Activated T-helper 1 cell treated with anti-CD3 and anti-CD28 coated beads, Interleukin-2, amount 50 U/mL, for 16 hours (primary cell): ENCODE measurements around the gene CSNK1G3.
"Not testable (repeated sequence)": the region's sequence is repeated elsewhere in the genome, so short reads cannot be mapped to it uniquely, and the experiment has no call there.

Experiments used
- DNase-seq, 2 donors: peaks; one replicate each; pipeline ENCODE4 v3.0.0-alpha.2; 2020; ENCODE audit warnings: low read depth in 1 of 2, low spot score in 1 of 2

CSNK1G3 gene

DNA sequence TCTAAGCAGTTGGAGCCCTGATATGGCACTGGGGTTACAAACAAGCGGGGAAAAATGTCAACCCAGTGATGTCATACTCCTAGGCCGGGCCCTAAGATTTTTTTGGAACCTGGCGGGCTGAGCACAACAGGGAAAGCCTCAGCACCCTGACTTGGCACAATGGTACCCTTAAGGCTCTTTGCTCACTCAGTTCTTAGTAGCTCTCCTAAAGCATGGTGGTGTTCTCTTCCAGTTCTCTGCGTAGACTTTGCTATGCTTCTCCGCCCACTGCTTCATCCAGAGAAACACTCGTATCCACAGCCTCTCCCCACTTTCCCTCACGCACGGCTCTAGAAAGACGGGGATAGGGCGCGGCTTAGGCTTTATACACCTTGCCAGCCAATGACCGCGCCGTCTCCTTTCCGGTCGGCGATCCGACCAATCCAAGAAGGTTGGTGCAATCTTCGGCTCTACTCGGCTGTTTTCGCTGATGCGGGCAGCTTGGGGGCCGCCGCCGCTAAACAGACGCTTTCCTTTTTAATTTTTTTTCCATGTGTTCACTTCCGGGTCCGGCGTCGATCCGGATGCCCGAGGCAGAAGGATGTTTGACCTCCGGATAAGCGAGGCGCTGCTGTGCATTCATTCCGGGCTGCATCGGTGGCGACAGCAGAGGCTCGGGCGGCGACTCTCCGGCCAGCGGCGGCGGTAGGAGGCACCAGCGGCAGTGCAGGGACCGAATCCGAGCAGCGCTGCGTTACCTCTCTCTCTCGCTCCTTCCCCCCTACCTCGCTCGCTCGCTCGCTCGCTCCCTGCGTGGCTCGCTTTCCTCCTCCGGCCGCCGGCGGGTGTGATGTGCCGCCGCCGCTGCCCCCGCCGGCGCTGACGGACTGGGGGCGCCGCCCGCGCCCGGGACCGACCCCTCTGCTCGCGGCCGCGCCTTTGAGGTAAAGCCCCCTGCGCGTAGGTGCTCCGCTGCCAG lies at the start of gene CSNK1G3:
CSNK1G3 (plus strand) TSS at position 530 of the 958 bp plus-strand sequence. CDS start 33,487 bp downstream, outside the sequence.
- peak; percentile 71 to 81 for DNase-seq

DNA sequence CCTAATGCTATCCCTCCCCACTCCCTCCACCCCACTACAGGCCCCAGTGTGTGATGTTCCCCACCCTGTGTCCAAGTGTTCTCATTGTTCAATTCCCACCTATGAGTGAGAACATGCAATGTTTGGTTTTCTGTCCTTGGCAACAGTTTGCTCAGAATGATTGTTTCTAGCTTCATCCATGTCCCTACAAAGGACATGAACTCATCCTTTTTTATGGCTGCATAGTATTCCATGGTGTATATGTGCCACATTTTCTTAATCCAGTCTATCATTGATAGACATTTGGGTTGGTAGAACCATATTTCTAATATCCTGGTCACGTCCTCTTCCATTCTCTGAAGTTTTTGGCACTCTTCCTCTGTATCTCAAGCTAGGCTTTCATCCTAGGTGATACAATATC lies 45.1 kb upstream of the CSNK1G3 start:
- DNase-seq: not testable (repeated sequence)

DNA sequence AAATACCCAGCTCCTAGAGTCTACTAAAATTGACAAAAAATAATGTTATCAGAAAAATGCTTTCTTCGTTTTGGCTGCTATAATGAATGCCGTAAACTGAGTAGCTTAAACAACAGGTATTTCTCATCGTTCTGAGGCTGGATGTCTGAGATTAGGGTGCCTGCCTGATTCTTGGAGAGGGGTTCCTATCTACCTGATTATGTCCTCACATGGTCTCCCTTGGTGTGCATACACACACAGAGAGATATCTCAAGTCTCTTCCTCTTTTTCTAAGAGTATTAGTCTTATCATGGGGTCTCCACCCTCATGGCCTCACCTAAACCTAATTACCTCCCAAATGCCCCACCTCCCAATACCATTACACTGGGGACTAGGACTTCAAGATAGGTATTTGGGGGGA lies 40.6 kb upstream of the CSNK1G3 start:
- DNase-seq: no peak

DNA sequence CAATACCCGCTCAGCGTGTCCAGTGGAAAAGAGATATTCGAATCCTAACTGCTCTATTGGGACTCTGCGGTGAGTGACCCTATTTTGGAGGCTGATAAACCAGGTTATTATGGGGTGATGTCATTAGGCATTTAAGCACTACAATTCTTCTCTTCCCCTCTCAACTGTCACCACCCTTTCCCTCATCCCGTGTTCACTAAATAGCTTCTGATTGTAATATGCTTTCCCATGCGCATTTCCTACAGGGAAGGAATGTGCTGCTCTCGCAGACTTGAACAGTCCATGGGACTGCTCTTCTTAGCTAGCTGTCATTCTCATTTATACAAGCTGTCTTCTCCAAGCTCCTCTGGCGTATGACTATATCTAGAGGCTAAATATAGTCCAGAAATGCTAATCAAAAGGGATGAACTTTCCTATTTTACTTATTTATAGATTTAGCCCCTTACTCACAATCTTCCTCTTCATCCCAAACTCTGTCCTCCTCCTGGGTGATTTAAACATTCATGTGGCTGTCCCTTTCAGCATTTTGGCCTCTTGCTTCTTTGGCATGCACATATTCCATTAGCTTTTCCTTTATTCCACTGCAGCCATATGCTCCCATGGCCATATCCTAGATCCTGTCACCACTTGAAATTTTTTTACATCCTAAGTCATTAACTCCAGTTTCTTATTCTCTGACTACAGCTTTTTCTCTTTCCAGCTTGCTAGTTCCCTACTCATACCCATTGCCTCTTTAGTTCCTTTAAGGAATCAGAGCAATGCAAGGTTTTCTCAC lies 39.6 kb upstream of the CSNK1G3 start:
- no peak for DNase-seq

DNA sequence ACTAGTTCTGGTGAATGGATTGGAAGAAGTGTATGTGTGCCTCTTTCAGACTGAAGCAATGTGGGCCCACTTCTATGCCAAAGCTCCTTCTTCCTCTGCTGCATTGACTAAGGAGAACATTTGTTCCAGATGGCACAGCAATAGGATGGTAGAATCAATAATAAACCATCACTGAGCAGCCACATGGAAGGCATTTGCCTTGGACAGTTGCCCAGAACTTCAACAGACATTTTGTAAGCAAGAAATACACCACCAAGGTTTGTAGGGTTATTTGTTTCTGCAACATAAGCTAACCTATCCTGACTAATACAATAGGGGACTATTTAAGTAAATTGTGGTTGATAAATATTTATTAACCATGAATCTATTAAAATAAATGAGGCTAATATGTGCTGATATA lies 37.7 kb upstream of the CSNK1G3 start:
- no peak for DNase-seq

DNA sequence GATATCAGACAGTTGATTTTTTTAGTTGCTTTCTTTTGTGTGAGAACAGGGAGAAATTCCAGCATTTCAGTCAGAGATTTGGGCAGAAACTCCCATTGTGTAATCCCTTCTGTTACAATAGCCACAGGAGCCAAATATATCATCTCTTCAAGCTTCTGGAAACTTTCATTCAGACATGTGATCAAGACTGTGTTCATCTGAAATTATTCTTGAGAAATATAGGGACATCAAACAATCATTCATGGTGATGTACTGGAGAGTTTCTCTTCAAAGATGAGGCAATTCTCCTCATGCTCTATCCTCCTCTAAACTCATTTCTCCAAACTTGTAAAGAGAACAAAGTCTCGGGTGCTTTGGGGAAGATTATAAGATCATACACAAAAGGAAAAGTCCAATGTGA lies 35.2 kb upstream of the CSNK1G3 start:
- DNase-seq: no peak

DNA sequence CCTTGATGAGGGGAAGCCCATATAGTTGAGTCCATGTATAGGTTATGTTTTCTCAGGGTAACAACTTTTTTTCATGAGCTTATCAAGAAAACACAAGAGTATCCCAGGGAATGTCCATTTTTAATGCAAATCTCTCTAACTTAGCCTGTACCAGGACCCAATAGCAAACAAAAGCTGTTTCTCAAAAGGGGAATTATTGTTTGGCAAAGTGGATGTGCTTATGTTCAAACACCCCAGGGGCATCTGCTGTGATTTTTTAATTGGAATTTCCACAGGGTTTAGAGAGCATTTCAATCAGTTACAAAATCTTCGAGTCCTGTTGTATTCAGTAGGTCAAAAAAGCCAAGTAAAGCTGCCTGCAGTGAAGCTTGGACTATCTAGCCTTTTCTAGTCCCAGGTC lies 33.4 kb upstream of the CSNK1G3 start:
- no peak for DNase-seq

DNA sequence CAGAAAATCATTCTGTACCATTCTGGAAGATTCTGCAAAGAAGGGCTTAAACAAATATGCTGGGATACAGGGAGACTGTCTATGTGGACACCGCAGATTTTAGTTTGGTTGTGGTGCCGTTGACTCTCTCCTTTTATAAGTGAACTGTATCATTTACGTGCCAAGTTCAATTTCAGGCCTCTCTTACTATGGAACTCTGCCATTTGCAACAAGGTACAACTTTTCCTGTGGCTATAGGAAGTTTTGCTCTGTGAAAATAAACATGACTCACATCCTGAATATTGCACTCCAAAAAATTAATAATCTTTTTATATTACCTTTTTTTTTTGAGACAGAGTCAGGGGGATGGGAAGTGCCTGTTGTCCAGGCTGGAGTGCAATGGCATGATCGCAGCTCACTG lies 29.7 kb upstream of the CSNK1G3 start:
- no peak for DNase-seq

DNA sequence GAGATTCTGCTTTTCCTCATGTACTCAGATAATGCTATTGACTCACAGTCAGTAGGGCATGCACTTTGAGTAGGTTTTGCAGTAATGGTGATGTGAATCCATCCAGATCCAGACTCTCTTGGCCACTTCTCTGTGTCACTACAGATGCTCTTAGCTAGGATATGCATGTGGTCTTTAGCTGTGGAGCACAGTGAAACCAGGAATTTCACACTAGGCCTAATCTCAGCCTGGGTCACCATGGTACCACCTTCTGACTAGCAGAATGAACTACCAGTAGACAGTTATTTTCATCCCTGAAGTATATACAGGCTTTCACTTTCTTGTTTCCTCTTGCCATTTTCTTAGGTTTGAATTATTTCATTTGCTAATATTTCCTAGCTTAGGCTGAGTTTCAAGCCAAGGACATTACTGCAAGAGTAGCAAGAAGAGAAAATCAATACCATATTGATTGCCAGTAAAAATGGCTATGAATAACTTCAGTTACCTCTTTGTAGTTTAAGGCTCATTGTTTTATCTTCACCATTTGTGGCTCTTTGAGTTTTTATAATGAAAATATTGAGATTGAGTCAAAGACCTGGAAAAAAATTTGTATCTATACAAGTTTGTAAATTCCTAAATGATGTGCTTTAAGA lies 28.4 kb upstream of the CSNK1G3 start:
- no peak for DNase-seq

DNA sequence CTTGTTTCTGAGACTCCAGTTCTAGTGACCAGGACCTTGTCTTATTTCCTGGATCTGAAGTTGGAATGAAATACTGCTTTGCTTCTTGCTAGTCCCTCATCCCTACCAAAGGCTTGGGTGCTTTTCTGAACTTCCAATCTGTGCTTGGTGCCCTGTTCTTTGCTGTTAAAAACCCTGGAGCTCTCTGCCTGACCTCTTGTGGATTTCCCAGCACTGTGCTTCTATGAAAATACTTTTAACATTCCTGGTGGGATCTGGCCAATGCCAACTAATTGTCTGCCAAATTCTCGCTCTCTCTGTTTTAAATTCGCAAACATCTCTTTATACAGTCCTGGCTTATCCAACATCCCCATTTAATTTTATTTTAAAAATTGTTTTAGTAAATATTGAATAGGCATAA lies 26.7 kb upstream of the CSNK1G3 start:
- no peak for DNase-seq

DNA sequence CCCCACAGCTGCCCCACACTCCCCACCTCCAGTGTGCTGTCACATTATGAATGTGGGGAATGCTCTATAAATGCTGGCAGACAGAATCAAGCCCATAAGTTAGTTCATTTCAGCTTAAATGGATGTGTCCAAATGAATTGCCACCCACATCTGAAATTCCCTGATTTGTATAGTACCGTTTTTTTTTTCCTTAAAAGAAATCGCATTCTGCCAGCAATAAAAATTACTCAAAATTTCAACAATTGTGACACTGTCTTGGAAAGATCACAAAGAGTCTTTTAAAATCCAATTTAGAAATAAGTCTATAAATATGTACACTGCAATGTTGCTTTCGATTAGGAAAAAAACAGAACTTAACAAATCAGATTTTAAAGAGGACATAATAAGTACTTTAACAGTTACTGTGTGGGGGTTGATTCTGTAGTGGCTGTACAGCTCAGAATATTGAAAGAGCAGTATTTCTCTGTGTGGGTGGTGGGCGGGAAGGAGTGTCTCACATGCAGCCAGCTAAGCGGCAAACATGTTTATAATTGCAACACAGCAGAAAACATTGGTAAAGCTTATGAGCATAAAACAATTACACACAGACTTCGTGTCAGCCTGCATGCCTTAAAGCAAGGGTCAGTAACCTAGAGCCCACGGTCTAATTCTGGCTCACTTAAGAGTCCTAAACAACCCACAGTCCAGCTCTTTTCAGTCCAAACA lies 24.9 kb upstream of the CSNK1G3 start:
- no peak for DNase-seq

DNA sequence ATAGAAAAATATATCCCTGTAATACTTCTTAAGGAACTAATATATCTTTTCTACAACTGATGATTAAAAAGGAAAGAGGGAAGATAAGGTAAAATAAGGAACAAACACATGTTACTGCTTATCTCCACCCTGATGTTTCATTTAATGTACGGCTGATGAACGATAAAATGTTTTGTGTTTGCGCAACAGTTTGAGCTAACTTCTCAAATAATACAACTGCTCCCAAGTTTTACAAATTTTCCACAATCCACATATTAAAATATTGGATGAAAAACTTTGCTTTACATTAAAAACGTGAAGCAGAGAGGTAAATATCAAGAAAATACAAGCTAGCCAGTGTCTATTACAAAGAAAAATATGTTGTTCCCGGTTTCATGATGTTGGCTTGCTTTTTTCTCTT lies 21.0 kb upstream of the CSNK1G3 start:
- DNase-seq: no peak

DNA sequence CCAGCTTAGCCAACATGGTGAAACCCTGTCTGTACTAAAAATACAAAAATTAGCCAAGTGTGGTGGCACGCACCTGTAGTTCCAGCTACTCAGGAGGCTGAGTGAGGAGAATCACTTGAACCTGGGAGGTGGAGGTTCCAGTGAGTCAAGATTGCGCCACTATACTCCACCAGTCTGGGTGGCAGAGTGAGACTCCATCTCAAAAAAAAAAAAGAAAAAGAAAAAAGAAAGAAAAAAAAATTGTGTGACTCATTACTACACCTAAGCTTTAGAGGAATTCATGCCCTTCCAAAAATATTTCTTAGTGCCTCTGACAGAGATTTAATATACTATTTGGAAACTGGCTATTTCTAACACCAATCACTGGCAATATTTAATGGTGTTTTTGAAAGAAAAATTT lies 16.8 kb upstream of the CSNK1G3 start:
- not testable (repeated sequence) for DNase-seq

DNA sequence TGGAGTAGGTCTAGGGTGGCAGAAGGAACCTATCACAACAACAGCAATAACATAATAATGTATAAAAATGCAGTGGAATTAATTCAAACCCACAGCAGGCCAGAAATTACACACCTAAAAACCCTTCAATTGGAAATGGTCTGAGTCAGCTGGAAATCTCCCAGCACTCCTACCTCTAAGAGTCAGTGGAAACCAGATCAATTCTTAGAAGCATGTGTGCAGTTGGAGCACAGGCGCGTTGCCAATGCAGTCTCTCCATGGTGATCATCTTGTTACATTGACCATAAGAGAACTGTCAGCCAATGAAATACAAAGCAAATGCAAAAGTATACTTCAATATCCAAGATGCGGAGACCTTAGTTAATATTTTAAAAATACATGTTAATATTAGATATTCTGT lies 15.1 kb upstream of the CSNK1G3 start:
- no peak for DNase-seq

DNA sequence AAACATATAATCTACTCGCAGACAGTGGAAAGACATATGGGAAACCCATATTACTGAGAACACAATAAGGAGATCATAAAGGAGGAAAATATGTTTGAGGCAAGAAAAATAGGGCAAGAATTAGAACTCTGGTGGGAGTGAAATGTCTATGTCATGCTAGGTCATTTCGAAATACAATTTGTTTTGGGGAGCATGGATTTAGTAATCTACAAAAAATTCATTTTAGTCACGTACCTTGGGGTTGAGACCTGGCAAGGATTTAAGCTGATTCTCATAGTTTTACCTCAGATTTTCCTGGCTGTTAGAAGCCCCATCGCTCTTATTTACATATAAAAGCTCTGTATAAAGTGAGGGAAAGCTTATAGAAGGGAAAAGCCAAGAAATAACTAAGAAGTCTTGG lies 11.5 kb upstream of the CSNK1G3 start:
- DNase-seq: no peak

DNA sequence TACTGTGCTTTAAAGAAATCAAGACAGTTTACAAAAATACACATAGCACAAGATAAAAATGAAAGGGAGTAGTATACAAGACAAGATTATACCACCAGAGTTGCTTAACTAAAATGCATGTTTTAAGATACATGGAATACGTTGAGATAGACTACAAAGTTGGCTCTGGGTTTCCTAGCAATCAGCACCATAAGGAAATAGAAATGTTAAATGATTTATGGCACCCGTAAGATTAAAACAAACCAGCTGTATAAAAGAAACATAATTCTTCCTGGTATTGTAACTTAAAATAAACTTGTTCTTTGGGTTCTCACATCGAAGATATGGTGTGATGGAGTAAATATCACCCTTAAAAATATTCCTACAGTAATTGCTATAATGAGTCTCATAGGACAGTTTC lies 9.9 kb upstream of the CSNK1G3 start:
- DNase-seq: no peak

DNA sequence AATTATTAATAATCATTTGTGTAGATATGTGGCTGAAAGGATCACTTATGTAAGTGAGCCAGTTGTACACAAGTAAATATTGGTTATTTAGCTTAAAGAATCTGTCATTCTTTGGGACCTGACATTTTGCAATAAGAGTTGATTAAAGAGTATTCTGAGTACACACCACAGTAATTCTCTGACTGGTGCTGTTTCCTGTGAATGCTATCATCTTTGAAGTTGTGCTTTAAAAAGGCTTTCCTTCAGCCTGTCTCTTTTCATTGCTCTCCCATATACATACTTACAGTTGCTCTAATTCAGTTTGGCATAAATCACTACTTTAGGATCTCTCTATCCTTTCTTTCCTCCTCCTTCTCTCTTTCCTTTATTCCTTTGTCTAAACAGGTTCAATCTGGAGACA lies 8.7 kb upstream of the CSNK1G3 start:
- DNase-seq: no peak

DNA sequence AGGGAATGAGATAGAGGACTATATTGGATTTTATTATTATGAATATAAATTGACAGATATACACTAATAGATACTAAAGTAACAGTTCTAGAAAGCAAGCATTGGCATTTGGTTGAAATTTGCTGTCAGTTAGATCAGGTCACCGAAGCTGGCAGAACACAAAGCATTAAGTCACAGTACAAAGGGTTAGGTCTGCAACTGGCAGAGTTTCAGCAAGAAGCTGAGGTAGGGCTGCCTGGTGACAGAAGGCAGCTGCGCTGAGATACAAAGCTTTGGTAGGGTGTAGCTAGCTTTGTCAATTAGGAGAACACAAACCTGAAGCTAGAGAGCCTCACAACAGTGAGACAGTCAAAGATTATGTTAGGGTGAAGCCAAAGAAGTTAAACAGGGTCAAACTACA lies 6.3 kb upstream of the CSNK1G3 start:
- DNase-seq: no peak

DNA sequence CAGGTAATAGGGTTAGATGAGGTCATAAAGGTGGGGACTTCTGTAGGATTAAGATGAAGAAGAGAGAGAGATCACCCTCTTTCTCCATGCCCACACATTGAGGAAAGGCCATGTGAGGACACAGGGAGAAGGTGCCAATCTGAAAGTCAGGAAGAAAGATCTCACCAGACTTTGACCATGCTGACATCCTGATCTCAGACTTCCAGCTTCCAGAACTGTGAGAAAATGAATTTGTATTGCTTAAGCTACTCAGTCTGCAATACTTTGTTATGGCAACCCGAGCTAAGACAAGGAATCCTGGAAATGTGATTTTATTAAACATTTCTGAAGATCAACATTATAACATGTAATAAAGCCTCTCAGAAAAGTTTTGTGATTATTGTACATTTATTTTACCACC lies 3.5 kb upstream of the CSNK1G3 start:
- DNase-seq: no peak

DNA sequence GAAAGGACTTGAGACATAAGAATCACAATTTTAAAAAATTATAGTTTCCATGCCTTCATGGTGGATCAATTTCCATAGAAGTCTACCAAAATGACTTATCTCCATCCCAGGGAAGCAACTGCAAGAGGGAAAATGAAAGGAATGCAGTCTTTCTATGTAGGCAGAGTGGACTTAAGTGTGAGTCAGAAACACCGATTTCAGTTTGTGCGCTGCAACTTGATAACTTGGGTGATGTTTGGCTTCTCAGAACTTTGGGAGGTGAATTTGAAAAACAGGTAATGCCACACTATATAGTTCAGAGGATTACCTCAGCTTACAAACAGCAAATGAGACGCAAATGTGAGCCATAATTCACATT lies 708 bp upstream of the CSNK1G3 start:
- DNase-seq: no peak
